ENCODE data around the gene VWA5B2. TPM values are rescaled to one million over a fixed set of nuclear protein-coding genes. Genes with fewer than 3 reads are reported as not detected.

VWA5B2 gene
- total RNA-seq, 1 experiment from 2014 or later = 0.90 TPM

DNA sequence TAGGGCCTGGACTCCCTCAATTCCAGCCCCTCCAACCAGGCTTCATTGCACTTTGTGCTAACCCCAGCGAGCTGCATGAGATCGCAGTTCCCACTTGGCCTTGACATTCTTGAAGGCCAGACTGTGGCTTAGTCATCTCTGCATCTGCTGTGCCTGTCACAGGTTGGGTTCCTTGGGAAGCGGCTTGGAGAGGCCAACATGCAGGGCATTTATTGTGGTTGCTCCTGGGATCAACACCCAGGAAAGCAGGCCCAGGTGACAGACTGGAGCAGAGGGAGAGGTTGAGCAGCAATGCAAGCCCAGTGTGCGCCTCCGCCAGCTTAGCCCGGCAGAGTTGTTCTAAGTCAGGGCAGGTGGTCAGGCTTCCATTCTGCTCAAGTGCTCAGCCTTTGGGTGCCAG lies 32.8 kb upstream of the VWA5B2 start:
- Mint-ChIP-seq H3K27ac (ENCODE audit: unreplicated experiment) (no peak overlapping the region), H3K27me3 (ENCODE audit: unreplicated experiment) (no peaks in the 10 kb centered on the region), H3K36me3 (ENCODE audit: insufficient read depth, unreplicated experiment) (peaks cover 38% of the 10 kb centered on the region), H3K4me1 (ENCODE audit: low read depth, unreplicated experiment) (no peaks in the 10 kb centered on the region), H3K9me3 (ENCODE audit: low read depth, unreplicated experiment) (no peaks in the 10 kb centered on the region), H3K4me3 (ENCODE audit: low read depth, unreplicated experiment) (no peak overlapping the region)
- TF ChIP-seq, protein P1, sequence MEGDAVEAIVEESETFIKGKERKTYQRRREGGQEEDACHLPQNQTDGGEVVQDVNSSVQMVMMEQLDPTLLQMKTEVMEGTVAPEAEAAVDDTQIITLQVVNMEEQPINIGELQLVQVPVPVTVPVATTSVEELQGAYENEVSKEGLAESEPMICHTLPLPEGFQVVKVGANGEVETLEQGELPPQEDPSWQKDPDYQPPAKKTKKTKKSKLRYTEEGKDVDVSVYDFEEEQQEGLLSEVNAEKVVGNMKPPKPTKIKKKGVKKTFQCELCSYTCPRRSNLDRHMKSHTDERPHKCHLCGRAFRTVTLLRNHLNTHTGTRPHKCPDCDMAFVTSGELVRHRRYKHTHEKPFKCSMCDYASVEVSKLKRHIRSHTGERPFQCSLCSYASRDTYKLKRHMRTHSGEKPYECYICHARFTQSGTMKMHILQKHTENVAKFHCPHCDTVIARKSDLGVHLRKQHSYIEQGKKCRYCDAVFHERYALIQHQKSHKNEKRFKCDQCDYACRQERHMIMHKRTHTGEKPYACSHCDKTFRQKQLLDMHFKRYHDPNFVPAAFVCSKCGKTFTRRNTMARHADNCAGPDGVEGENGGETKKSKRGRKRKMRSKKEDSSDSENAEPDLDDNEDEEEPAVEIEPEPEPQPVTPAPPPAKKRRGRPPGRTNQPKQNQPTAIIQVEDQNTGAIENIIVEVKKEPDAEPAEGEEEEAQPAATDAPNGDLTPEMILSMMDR (IDR thresholded peaks at IDR 0.05; ENCODE audit: unreplicated experiment) = no peak
- intact Hi-C loops (cut with micrococcal nuclease; ENCODE audit: unreplicated experiment) = no loop called here
- no TSS peak for BruUV-seq (replicated peaks)
- CTCF ChIA-PET = no interaction called here
- DNase-seq = no peak

DNA sequence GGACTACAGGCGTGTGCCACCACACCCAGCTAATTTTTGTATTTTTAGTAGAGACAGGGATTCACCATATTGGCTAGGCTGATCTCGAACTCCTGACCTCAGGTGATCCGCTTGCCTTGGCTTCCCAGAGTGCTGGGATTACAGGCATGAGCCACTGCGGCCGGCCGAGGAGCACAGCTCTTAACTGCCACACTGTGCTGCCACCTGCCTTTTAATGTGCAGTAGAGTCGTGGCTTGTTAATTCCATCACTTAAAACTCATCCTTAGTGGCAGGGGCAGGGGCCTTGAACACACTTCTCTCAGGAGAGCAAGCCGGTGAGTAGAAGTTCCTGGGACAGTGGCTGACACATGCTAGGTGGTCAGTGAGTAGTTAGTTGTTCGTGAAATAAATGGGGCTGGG lies 30.9 kb upstream of the VWA5B2 start:
- no peaks in the 10 kb centered on the region for H3K9me3 Mint-ChIP-seq (ENCODE audit: low read depth, unreplicated experiment)
- H3K4me1 Mint-ChIP-seq (ENCODE audit: low read depth, unreplicated experiment) = no peaks in the 10 kb centered on the region
- no peak overlapping the region for H3K27ac Mint-ChIP-seq (ENCODE audit: unreplicated experiment)
- peaks cover 20% of the 10 kb centered on the region for H3K36me3 Mint-ChIP-seq (ENCODE audit: insufficient read depth, unreplicated experiment)
- intact Hi-C loops (cut with micrococcal nuclease; ENCODE audit: unreplicated experiment) = no loop called here
- no TSS peak for BruUV-seq (replicated peaks)
- TF ChIP-seq, protein P1 (IDR thresholded peaks at IDR 0.05; ENCODE audit: unreplicated experiment) = no peak
- H3K27me3 Mint-ChIP-seq (ENCODE audit: unreplicated experiment) = peaks cover 8% of the 10 kb centered on the region
- CTCF ChIA-PET = interaction anchor here (0.6 to 1.2 kb wide), 2 partner anchors 15 to 44 kb away, joined by 3 to 7 read pairs; no protein-coding TSS in a partner anchor
- no peak overlapping the region for H3K4me3 Mint-ChIP-seq (ENCODE audit: low read depth, unreplicated experiment)
- no peak for DNase-seq

DNA sequence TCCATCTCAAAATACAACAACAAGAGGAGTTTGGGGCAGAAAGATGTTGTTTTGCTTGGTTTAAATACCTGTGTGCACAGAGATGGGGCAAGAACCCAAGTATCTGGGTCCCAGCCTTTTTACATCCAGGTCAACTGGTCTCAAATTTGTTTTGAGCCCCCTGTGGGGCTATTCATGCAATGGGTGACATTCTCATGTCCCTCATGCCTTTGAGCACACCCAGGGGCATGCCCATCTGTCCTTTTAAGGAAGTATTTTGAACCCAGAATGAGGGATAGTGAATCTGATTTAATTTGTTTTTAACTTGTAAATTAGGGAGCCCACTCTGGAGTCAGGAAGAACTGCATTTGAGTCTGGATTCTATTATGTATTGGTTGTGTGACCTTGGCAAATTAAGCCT lies 28.6 kb upstream of the VWA5B2 start:
- CTCF ChIA-PET = no interaction called here
- intact Hi-C loops (cut with micrococcal nuclease; ENCODE audit: unreplicated experiment) = no loop called here
- no TSS peak for BruUV-seq (replicated peaks)

DNA sequence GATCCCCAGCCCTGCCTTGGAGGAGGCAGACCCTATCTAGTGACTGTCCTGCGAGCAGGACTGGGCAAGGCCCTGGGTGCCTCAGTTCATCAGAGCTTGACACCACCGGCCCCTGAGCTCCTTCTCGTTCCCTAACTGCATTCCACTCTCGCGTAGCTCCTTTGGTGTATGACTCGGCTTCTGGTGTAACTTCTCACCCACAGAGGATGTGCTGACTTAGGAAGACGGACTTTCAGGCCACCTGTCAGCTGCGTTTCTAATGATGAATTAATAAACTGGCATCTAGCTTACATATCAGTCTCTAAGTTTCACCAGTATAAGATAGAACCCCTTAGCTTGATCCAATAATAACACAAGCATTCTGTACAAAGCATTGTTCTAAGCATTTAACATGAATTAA lies 25.9 kb upstream of the VWA5B2 start:
- Mint-ChIP-seq H3K9me3 (ENCODE audit: low read depth, unreplicated experiment) (no peaks in the 10 kb centered on the region), H3K4me3 (ENCODE audit: low read depth, unreplicated experiment) (no peak overlapping the region), H3K27me3 (ENCODE audit: unreplicated experiment) (peaks cover 36% of the 10 kb centered on the region), H3K36me3 (ENCODE audit: insufficient read depth, unreplicated experiment) (no peaks in the 10 kb centered on the region), H3K27ac (ENCODE audit: unreplicated experiment) (no peak overlapping the region), H3K4me1 (ENCODE audit: low read depth, unreplicated experiment) (no peaks in the 10 kb centered on the region)
- no TSS peak for BruUV-seq (replicated peaks)
- TF ChIP-seq, protein P1 (IDR thresholded peaks at IDR 0.05; ENCODE audit: unreplicated experiment) = no peak
- CTCF ChIA-PET = no interaction called here
- no peak for DNase-seq
- intact Hi-C loops (cut with micrococcal nuclease; ENCODE audit: unreplicated experiment) = no loop called here

More for the DNA sequence above, 28.6 kb upstream of the VWA5B2 start:
- H3K36me3 Mint-ChIP-seq (ENCODE audit: insufficient read depth, unreplicated experiment) = no peaks in the 10 kb centered on the region
- no peak overlapping the region for H3K27ac Mint-ChIP-seq (ENCODE audit: unreplicated experiment)
- H3K4me3 Mint-ChIP-seq (ENCODE audit: low read depth, unreplicated experiment) = no peak overlapping the region
- TF ChIP-seq, protein P1 (IDR thresholded peaks at IDR 0.05; ENCODE audit: unreplicated experiment) = no peak
- DNase-seq = no peak
- H3K9me3 Mint-ChIP-seq (ENCODE audit: low read depth, unreplicated experiment) = no peaks in the 10 kb centered on the region
- no peaks in the 10 kb centered on the region for H3K4me1 Mint-ChIP-seq (ENCODE audit: low read depth, unreplicated experiment)
- H3K27me3 Mint-ChIP-seq (ENCODE audit: unreplicated experiment) = peaks cover 17% of the 10 kb centered on the region
